ENCODE measurements around the gene LMTK2.

The LMTK2 gene

GRCh38 chr7:98251231-98251600 is 144.6 kb downstream of the LMTK2 start:
- TF ChIP-seq CTCF (IDR thresholded peaks at IDR 0.05; ENCODE audit: low read depth, low read length): no peak
- DNase-seq (ENCODE audit: extremely low read depth, low read depth): no peak

GRCh38 chr7:98251601-98252424 is 145.2 kb downstream of the LMTK2 start, which contains the start of gene TECPR1:
TECPR1 (minus strand) TSS chr7:98252232; CDS start chr7:98246146, 6,086 bp downstream.
- no peak for TF ChIP-seq CTCF (IDR thresholded peaks at IDR 0.05; ENCODE audit: low read depth, low read length)

GRCh38 chr7:98252425-98253054 is 145.9 kb downstream of the LMTK2 start:
- DNase-seq (ENCODE audit: extremely low read depth, low read depth): no peak
- TF ChIP-seq CTCF (IDR thresholded peaks at IDR 0.05; ENCODE audit: low read depth, low read length): no peak

More at GRCh38 chr7:98251601-98252424, 145.2 kb downstream of the LMTK2 start, which contains the start of gene TECPR1:
- peak; percentile 65 for DNase-seq (ENCODE audit: extremely low read depth, low read depth)

- no peak for TF ChIP-seq CTCF (IDR thresholded peaks at IDR 0.05; ENCODE audit: low read depth, low read length)
- DNase-seq (ENCODE audit: extremely low read depth, low read depth): no peak
Observed at GRCh38 chr7:98254516-98254915, 147.9 kb downstream of the LMTK2 start.

GRCh38 chr7:98254951-98255610 is 148.4 kb downstream of the LMTK2 start:
- TF ChIP-seq CTCF (IDR thresholded peaks at IDR 0.05; ENCODE audit: low read depth, low read length): no peak
- DNase-seq (ENCODE audit: extremely low read depth, low read depth): no peak

- DNase-seq (ENCODE audit: extremely low read depth, low read depth): no peak
- no peak for TF ChIP-seq CTCF (IDR thresholded peaks at IDR 0.05; ENCODE audit: low read depth, low read length)
Observed at GRCh38 chr7:98256431-98256830, 149.8 kb downstream of the LMTK2 start.

GRCh38 chr7:98257701-98258100 is 151.0 kb downstream of the LMTK2 start:
- TF ChIP-seq CTCF (IDR thresholded peaks at IDR 0.05; ENCODE audit: low read depth, low read length): no peak
- DNase-seq (ENCODE audit: extremely low read depth, low read depth): no peak
